Calu3 (cell line): Measurements from ENCODE around the gene PLEKHH1. TPM values are rescaled to one million over a fixed set of nuclear protein-coding genes. Genes with fewer than 3 reads are reported as not detected.

ENCODE experiments used
- BruUV-seq: library from RNA; stranded (reverse); fragments of 400-500 nt; replicated peaks from 2 replicates; lab custom pipeline; 2021; lab: Mats Ljungman, UMichigan
- CTCF ChIA-PET: fragments of 300-600 bp; sonication (Branson Sonifier 250); formaldehyde crosslinking; loops from one replicate; lab custom pipeline; 2022; ENCODE audit warnings: antibody characterized with exemption; lab: Charles Lee
- DNase-seq: peaks from one replicate; pipeline ENCODE4 v3.0.0; 2022
- H3K27ac Mint-ChIP-seq: one replicate; pipeline ENCODE4 v1.8.0; 2022; ENCODE audit warnings: mixed read lengths; ENCODE audit not compliant: unreplicated experiment
- H3K27me3 Mint-ChIP-seq: one replicate; pipeline ENCODE4 v1.8.0; 2022; ENCODE audit warnings: mixed read lengths; ENCODE audit not compliant: unreplicated experiment
- H3K36me3 Mint-ChIP-seq: one replicate; pipeline ENCODE4 v1.8.0; 2022; ENCODE audit warnings: mild to moderate bottlenecking, moderate library complexity, mixed read lengths; ENCODE audit not compliant: insufficient read depth, unreplicated experiment
- H3K4me1 Mint-ChIP-seq: one replicate; pipeline ENCODE4 v1.8.0; 2022; ENCODE audit warnings: mild to moderate bottlenecking, low read depth, mixed read lengths; ENCODE audit not compliant: unreplicated experiment
- H3K4me3 Mint-ChIP-seq: one replicate; pipeline ENCODE4 v1.8.0; 2022; ENCODE audit warnings: mild to moderate bottlenecking, low read depth, moderate library complexity, mixed read lengths; ENCODE audit not compliant: unreplicated experiment
- H3K9me3 Mint-ChIP-seq: one replicate; pipeline ENCODE4 v1.8.0; 2022; ENCODE audit warnings: low read depth, mixed read lengths; ENCODE audit not compliant: unreplicated experiment
- intact Hi-C: fragments of 100-400 bp; cut with micrococcal nuclease; formaldehyde crosslinking; loops from one replicate; pipeline ENCODE4 v1.10.0; 2022; ENCODE audit not compliant: unreplicated experiment
- total RNA-seq: library from RNA; stranded (reverse); gene quantifications from 2 replicates; pipeline ENCODE4 v1.2.3, GENCODE V29; 2022
- TF ChIP-seq, protein P1 (sequence below): fragments of 200-600 bp; IDR thresholded peaks from one replicate; pipeline ENCODE4 v1.8.0; 2022; ENCODE audit warnings: antibody characterized with exemption; ENCODE audit not compliant: unreplicated experiment

The PLEKHH1 gene
- total RNA-seq, 1 experiment from 2014 or later = 11.8 TPM

DNA sequence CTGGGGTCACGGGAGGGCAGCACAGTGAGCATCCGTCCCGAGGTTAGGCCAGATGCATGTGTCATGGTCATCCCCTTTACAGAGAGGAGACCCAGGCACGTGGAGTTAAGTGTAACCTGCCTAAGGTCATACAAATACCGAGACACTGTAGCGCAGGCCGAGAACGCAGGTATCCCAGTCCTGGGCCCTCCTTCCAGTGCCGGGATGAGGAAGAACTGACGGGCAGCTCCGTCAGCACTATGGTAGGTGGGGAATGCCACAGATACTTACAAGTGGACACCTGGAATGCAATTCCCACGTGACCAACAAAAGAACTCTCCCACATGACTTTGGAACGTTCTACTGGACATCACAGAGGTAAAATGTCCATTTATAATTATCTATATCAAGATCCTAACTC is 35.9 kb upstream of the PLEKHH1 start:
- peaks cover 3% of the 10 kb centered on the region for H3K9me3 Mint-ChIP-seq
- intact Hi-C loops = no loop called here
- no peak overlapping the region for H3K27ac Mint-ChIP-seq
- BruUV-seq = no TSS peak
- H3K36me3 Mint-ChIP-seq = no peaks in the 10 kb centered on the region
- H3K4me3 Mint-ChIP-seq = no peak overlapping the region
- TF ChIP-seq, protein P1, sequence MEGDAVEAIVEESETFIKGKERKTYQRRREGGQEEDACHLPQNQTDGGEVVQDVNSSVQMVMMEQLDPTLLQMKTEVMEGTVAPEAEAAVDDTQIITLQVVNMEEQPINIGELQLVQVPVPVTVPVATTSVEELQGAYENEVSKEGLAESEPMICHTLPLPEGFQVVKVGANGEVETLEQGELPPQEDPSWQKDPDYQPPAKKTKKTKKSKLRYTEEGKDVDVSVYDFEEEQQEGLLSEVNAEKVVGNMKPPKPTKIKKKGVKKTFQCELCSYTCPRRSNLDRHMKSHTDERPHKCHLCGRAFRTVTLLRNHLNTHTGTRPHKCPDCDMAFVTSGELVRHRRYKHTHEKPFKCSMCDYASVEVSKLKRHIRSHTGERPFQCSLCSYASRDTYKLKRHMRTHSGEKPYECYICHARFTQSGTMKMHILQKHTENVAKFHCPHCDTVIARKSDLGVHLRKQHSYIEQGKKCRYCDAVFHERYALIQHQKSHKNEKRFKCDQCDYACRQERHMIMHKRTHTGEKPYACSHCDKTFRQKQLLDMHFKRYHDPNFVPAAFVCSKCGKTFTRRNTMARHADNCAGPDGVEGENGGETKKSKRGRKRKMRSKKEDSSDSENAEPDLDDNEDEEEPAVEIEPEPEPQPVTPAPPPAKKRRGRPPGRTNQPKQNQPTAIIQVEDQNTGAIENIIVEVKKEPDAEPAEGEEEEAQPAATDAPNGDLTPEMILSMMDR = no peak
- H3K4me1 Mint-ChIP-seq = no peaks in the 10 kb centered on the region
- DNase-seq = no peak
- H3K27me3 Mint-ChIP-seq = peaks cover 29% of the 10 kb centered on the region
- CTCF ChIA-PET = no interaction called here

DNA sequence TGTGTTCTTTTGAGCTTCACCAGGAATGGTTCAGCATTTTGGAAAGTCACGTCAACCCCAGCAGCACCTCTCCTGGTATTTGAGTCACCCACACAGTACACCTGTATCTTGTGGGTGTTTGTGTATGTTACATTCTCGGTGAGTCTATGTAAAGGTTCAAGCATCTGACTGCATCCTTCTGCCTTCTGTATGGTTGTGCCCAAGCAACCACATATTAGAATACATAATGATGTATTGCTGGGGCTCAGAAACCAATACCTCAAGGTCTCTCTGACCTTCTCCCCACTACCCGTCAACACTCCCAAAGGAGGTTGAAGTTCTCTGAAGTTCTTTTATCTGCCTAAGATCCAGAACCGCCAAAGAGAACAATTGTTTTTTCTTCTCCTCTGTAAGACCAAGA is 35.4 kb upstream of the PLEKHH1 start:
- intact Hi-C loops = no loop called here
- peaks cover 2% of the 10 kb centered on the region for H3K9me3 Mint-ChIP-seq
- CTCF ChIA-PET = no interaction called here
- H3K27me3 Mint-ChIP-seq = peaks cover 24% of the 10 kb centered on the region
- TF ChIP-seq, protein P1 = no peak
- H3K4me3 Mint-ChIP-seq = no peak overlapping the region
- BruUV-seq = no TSS peak
- no peaks in the 10 kb centered on the region for H3K36me3 Mint-ChIP-seq
- H3K4me1 Mint-ChIP-seq = no peaks in the 10 kb centered on the region
- H3K27ac Mint-ChIP-seq = no peak overlapping the region
- no peak for DNase-seq

DNA sequence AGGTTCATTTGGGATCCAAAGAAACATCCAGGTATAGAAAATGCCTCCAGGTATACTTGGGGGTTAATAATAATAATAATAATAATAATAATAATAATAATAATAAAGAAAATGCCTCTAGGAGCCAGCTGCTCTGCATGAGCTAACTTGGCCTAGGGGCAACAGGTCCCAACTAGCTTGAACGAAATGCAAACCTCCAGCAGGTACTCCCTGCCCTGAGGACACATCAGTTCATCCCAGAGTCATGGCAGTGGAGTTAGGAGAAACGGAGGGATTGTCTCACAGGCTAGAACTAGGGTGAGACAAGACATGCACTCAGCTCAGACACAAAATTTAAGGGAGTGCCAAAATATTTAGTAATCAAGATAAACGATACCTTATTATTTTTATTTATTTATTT is 32.1 kb upstream of the PLEKHH1 start:
- DNase-seq = no peak
- CTCF ChIA-PET = no interaction called here
- no peaks in the 10 kb centered on the region for H3K36me3 Mint-ChIP-seq

DNA sequence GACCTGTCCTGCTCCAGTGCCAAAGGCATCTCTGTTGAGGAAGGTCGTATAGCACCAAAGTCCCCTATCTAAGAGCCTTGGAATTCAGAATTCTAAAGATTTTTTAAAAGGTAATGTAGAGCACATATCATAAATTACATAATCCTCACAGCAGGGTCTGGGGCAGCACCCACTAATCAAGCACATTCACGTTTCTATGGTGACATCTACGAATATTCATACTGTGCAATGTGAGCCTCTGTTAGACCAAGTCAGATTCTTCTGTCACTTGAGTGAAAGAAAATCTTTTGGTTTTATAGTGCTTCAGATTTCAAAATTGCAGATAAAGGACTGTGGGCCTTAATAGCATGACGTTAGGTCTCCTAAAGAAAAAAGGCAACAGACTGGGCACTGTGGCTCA is 31.4 kb upstream of the PLEKHH1 start:
- Mint-ChIP-seq H3K27ac (no peak overlapping the region), H3K4me3 (no peak overlapping the region), H3K9me3 (no peaks in the 10 kb centered on the region), H3K36me3 (no peaks in the 10 kb centered on the region), H3K27me3 (peaks cover 22% of the 10 kb centered on the region), H3K4me1 (no peaks in the 10 kb centered on the region)
- no peak for DNase-seq
- CTCF ChIA-PET = no interaction called here
- no TSS peak for BruUV-seq
- intact Hi-C loops = no loop called here
- TF ChIP-seq, protein P1 = no peak

More for the DNA sequence above, 32.1 kb upstream of the PLEKHH1 start:
- peaks cover 16% of the 10 kb centered on the region for H3K27me3 Mint-ChIP-seq
- no peaks in the 10 kb centered on the region for H3K9me3 Mint-ChIP-seq
- TF ChIP-seq, protein P1 = no peak
- no peak overlapping the region for H3K4me3 Mint-ChIP-seq
- no TSS peak for BruUV-seq
- intact Hi-C loops = no loop called here
- H3K27ac Mint-ChIP-seq = no peak overlapping the region
- H3K4me1 Mint-ChIP-seq = no peaks in the 10 kb centered on the region

DNA sequence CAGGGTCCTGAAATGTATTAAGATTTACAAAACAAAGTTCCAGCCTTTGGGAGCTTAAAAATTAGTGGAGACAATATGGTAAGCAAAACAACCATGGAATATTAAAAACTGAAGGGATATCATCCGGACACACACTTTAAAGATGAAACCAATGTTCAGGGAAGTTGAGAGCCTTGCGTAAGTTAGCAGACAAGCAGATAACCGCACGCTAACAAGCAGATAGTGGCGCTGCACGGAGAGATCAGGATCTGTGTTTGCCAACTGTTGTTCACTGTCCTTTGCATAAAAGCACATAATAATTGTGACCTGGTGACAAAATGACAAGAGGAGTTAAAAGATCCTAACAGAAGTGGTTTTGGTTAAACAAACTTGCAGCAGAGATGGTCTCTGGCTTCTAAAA is 30.2 kb upstream of the PLEKHH1 start:
- no peak overlapping the region for H3K4me3 Mint-ChIP-seq
- no peak for DNase-seq
- TF ChIP-seq, protein P1 = no peak
- intact Hi-C loops = no loop called here
- H3K9me3 Mint-ChIP-seq = no peaks in the 10 kb centered on the region
- H3K27me3 Mint-ChIP-seq = peaks cover 27% of the 10 kb centered on the region
- no peak overlapping the region for H3K27ac Mint-ChIP-seq
- no peaks in the 10 kb centered on the region for H3K36me3 Mint-ChIP-seq
- CTCF ChIA-PET = no interaction called here
- no TSS peak for BruUV-seq
- H3K4me1 Mint-ChIP-seq = no peaks in the 10 kb centered on the region
